Measurements from ENCODE around the gene HELQ. TPM values are rescaled to one million over a fixed set of nuclear protein-coding genes. Genes with fewer than 3 reads are reported as not detected.

HELQ gene
- total RNA-seq, 6 experiments from 2014 or later: 9.5 to 13.0 (median 11.8) TPM

GRCh38 chr4:83372931-83373330 lies 82.7 kb downstream of the HELQ start:
- no peak for TF ChIP-seq CTCF (IDR thresholded peaks at IDR 0.05)
- Mint-ChIP-seq H3K4me1 (ENCODE audit: low read depth) (no peaks in the 10 kb centered on the region), H3K36me3 (ENCODE audit: low read depth) (no peaks in the 10 kb centered on the region), H3K27ac (no peak overlapping the region), H3K9me3 (peaks cover 2% of the 10 kb centered on the region; the same call in 1 of the 2 replicates), H3K4me3 (no peak overlapping the region), H3K27me3 (ENCODE audit: insufficient read depth) (peaks cover 6% of the 10 kb centered on the region; the same call in 1 of the 2 replicates)
- no peak for DNase-seq

GRCh38 chr4:83371936-83372335 lies 83.7 kb downstream of the HELQ start:
- no peaks in the 10 kb centered on the region for H3K4me1 Mint-ChIP-seq (ENCODE audit: low read depth)
- DNase-seq: no peak
- no peak overlapping the region for H3K27ac Mint-ChIP-seq
- H3K36me3 Mint-ChIP-seq (ENCODE audit: low read depth): no peaks in the 10 kb centered on the region
- no peaks in the 10 kb centered on the region for H3K9me3 Mint-ChIP-seq
- H3K4me3 Mint-ChIP-seq: no peak overlapping the region
- H3K27me3 Mint-ChIP-seq (ENCODE audit: insufficient read depth): peaks cover 5% of the 10 kb centered on the region; the same call in 1 of the 2 replicates
- no peak for TF ChIP-seq CTCF (IDR thresholded peaks at IDR 0.05)

GRCh38 chr4:83371235-83371634 lies 84.4 kb downstream of the HELQ start:
- Mint-ChIP-seq H3K27ac (no peak overlapping the region), H3K9me3 (no peaks in the 10 kb centered on the region), H3K27me3 (ENCODE audit: insufficient read depth) (peaks cover 4% of the 10 kb centered on the region; the same call in 1 of the 2 replicates), H3K4me1 (ENCODE audit: low read depth) (no peaks in the 10 kb centered on the region), H3K4me3 (no peak overlapping the region), H3K36me3 (ENCODE audit: low read depth) (no peaks in the 10 kb centered on the region)
- DNase-seq: no peak
- TF ChIP-seq CTCF (IDR thresholded peaks at IDR 0.05): no peak

- TF ChIP-seq CTCF (IDR thresholded peaks at IDR 0.05): no peak
- H3K4me1 Mint-ChIP-seq (ENCODE audit: low read depth): no peaks in the 10 kb centered on the region
- H3K9me3 Mint-ChIP-seq: no peaks in the 10 kb centered on the region
- no peak overlapping the region for H3K4me3 Mint-ChIP-seq
- no peak overlapping the region for H3K27ac Mint-ChIP-seq
- no peak for DNase-seq
- peaks cover 8% of the 10 kb centered on the region; the same call in 1 of the 2 replicates for H3K27me3 Mint-ChIP-seq (ENCODE audit: insufficient read depth)
- H3K36me3 Mint-ChIP-seq (ENCODE audit: low read depth): no peaks in the 10 kb centered on the region
Measured at GRCh38 chr4:83370640-83370906, 85.0 kb downstream of the HELQ start.

- Mint-ChIP-seq H3K9me3 (no peaks in the 10 kb centered on the region), H3K27me3 (ENCODE audit: insufficient read depth) (peaks cover 8% of the 10 kb centered on the region; the same call in 1 of the 2 replicates), H3K27ac (no peak overlapping the region), H3K4me3 (no peak overlapping the region), H3K4me1 (ENCODE audit: low read depth) (no peaks in the 10 kb centered on the region), H3K36me3 (ENCODE audit: low read depth) (no peaks in the 10 kb centered on the region)
- no peak for DNase-seq
- no peak for TF ChIP-seq CTCF (IDR thresholded peaks at IDR 0.05)
Measured at GRCh38 chr4:83369831-83370639, 85.6 kb downstream of the HELQ start.
